ENCODE results near the gene NR3C2.

GRCh38 chr4:148092316-148093014 is 349.7 kb downstream of the NR3C2 start:
- TF ChIP-seq RAD21 (IDR thresholded peaks at IDR 0.05; ENCODE audit: low read length) (no peak), USF2 (IDR thresholded peaks at IDR 0.05; ENCODE audit: borderline replicate concordance, low read depth, low read length) (no peak), IRF3 (IDR thresholded peaks at IDR 0.05; ENCODE audit: low read depth, low read length) (no peak), FOXM1 (IDR thresholded peaks at IDR 0.05; ENCODE audit: low read depth) (no peak), SIN3A (IDR thresholded peaks at IDR 0.05; ENCODE audit: borderline replicate concordance, low read depth, low read length) (no peak), CTCF (IDR thresholded peaks at IDR 0.05) (no peak), ZBTB33 (IDR thresholded peaks at IDR 0.05; ENCODE audit: borderline replicate concordance, low read depth) (no peak), SMC3 (IDR thresholded peaks at IDR 0.05; ENCODE audit: low read depth, low read length) (no peak), EZH2phosphoT487 (IDR thresholded peaks at IDR 0.05; ENCODE audit: borderline replicate concordance, low read depth) (no peak), NFIC (IDR thresholded peaks at IDR 0.05; ENCODE audit: borderline replicate concordance) (no peak), PBX3 (IDR thresholded peaks at IDR 0.05) (no peak), GABPA (IDR thresholded peaks at IDR 0.05; ENCODE audit: low read depth) (no peak), POLR2AphosphoS5 (IDR thresholded peaks at IDR 0.05; ENCODE audit: low read depth, low read length) (no peak), CHD2 (IDR thresholded peaks at IDR 0.05; ENCODE audit: low read length, partially characterized antibody) (no peak)

Measured in SK-N-SH (cell line).